ENCODE results near the gene TEK.
"Not testable (repeated sequence)": the region's sequence is repeated elsewhere in the genome, so short reads cannot be mapped to it uniquely, and the experiment has no call there.

The TEK gene

GRCh38 chr9:27108981-27109541 is at the start of gene TEK:
Gene TEK, plus strand, starts transcription at chr9:27109225. Its CDS starts 366 bp downstream, at chr9:27109591.
- no peak for DNase-seq

DNA sequence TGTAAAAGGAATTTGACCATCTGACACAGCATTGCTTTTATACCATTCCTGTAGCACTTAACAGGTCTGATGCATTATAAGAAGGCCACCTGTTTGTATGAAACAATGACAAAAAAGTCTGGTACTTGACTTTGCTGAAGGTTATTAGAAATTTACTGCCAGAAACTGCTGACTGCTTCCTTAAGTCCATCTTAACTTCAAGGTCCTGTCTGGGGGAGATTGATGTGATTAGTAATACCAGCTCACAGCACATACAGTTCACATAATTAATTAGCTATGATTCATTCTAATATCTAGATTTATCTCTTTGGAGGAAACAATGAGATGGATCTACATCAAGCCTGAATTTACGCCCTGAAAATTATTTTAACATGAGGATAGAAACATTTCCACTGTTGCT is 49.6 kb upstream of the TEK start:
- no peak for DNase-seq

GRCh38 chr9:27059907-27060306 is 49.1 kb upstream of the TEK start:
- no peak for DNase-seq

DNA sequence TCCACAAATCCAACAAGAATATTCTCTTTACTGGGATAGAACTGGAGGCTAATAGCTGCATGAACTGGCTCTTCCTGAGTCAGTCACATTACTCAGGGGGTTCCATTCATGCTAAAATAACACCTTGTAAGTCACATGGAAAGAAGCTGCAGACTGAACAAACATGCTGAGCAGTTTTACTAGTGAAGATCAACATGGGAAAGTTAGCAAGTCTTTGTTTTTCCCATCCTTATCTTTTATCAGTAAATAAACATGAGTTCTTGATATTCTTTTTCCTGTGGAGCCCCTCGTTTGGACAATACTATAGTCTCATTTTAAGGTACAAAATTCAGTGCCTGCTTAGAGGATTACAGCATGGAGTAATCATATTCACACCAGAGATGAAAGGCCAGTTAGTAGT is 43.7 kb upstream of the TEK start:
- no peak for DNase-seq

DNA sequence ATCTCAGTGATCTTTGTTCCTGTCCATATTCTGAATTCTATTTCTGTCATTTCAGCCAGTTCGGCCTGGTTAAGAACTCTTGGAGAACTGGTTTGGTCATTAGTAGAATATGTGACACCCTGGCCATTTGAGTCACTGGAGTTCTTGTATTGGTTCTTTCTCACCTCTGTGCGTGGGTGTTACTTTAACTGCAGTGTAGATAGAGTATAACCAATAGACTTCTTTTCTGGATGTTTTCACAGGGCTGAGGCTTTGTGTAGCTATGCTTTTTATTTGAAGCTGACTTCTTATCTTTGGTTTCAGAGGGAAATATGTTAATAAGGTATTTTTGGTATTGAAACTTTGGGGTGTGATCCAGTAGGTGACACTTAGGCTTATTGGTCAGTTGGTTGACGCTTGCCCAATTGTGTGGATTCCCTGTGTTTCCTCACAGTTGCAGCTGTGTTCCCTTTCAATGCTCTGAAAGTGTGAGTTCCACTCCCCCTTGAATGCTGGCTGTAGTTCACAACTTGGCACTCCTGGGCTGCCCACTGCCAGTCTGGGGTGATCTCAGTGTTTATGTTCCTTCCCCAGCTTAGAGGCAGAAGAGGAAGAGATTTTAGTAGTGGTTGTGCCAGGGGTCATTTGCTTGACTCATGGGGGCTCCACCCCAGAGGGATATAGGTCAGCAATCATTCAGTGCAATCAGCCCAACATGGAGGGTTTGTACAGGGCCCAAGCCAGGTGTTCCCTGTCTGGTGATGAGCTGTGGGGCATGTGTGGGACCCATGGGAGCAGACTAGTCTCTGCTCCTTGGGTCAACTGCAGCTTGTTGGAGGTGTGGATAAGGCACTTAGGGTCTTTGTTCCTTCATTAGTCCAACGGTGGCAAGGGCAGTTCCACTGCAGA is 34.9 kb upstream of the TEK start:
- DNase-seq = no peak

GRCh38 chr9:27078685-27079084 is 30.3 kb upstream of the TEK start:
- no peak for DNase-seq

DNA sequence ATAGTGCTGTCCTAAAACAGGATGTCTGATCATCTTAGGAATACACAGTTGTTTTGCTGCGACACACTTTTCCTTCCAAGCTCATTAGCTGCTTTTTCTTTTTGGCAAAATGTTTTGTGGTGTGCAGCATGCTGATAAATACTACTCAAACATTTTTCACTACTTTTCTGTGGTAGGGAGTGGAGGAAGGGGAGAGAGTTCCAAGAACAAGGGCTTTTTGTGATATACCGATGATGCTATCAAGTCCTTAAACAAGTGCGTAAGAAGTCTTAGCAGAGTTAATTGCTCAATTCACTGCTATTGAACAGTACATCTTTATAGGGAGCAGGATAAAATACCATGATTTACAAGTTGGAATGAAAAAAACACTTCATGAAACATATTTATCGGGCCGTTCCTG is 23.6 kb upstream of the TEK start:
- no peak for DNase-seq

DNA sequence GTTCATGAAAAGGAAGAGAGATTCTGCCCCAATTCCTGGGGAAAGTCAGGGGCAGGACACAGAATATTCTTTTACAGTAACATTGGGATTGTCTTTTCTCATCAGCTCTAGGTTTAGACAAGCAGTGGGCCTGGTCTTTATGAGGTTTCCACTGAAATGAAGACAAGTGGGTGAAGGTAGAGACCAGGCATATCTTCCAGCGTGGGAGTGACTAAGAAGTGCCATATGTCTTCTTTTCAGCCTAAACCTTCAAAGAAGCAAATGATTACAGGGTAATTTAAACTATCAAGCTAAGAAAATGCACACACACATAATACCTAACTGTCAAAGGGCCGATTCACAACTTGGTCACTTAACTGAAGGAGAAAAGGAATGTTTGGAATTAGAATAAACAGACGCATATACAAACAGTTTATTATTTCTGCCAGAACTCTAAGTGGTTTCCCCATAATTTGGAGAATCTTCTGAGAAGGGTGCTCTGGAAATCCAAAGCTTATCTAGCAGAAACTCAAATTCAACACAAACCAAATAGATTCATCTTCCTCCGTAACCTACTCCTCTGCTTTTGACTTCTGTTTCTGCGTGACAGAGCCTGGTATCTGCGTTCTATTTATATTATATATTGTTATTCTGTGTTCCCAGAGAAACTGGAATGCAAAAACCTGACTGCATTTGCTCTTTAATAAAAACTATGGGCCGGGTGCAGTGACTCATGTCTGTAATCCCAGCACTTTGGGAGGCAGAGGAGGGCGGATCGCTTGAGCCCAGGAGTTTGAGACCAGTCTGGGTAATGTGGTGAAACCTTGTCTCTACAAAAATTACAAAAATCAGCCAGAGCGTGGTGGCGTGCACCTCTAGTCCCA is 22.0 kb upstream of the TEK start:
- no peak for DNase-seq

GRCh38 chr9:27088981-27089380 is 20.0 kb upstream of the TEK start:
- no peak for DNase-seq

DNA sequence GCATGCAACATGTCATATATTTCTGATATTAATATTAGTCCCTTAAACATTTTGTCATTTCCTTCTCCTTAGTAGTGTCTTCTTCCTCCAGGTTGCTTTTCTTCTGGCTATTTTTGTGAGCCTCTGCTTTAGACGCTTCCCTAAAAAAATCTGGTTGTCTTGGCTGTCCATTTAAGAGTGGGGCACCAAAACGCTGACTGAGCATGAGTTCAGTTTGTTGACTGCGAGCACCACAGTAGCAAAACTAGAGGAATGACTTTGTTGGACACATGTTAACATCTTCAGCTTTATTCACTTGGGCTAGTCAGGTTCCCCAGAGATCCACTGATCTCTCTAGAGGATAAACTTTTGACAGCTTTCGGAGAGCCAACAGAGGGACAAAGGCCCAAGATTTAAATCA is 19.3 kb upstream of the TEK start:
- no peak for DNase-seq

- no peak for DNase-seq
Observed at GRCh38 chr9:27090231-27090630, 18.8 kb upstream of the TEK start.

GRCh38 chr9:27090711-27091110 is 18.3 kb upstream of the TEK start:
- no peak for DNase-seq

DNA sequence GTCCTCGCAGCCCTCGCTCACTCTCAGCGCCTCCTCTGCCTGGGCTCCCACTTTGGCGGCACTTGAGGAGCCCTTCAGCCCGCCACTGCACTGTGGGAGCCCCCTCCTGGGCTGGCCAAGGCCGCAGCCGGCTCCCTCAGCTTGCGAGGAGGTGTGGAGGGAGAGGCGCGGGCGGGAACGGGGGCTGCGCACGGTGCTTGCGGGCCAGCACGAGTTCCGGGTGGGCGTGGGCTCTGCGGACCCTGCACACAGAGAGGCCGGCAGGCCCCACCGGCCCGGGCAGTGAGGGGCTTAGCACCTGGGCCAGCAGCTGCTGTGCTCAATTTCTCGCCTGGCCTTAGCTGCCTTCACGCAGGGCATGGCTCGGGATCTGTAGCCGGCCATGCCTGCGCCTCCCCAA is 16.5 kb upstream of the TEK start:
- DNase-seq = not testable (repeated sequence)

DNA sequence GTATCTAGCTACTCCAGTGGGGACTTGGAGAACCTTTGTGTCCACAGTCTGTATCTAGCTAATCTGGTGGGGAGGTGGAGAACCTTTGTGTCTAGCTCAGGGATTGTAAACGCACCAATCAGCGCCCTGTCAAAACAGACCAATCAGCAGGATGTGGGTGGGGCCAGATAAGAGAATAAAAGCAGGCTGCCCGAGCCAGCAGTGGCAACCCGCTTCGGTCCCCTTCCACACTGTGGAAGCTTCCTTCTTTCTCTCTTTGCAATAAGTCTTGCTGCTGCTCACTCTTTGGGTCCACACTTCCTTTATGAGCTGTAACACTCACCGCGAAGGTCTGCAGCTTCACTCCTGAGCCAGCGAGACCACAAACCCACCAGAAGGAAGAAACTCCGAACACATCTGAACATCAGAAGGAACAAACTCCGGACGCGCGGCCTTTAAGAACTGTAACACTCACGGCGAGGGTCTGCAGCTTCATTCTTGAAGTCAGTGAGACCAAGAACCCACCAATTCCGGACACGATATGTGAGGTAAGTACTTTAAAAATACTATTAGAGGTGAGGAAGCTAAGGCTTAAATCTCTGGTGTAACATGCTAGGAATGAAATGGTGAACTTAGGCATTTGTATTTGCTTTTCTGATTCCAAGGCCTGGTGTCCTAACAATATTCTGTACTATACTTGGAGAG is 15.5 kb upstream of the TEK start:
- not testable (repeated sequence) for DNase-seq

- no peak for DNase-seq
Observed at GRCh38 chr9:27094640-27095298, 14.3 kb upstream of the TEK start.

GRCh38 chr9:27107241-27107640 is 1.8 kb upstream of the TEK start:
- no peak for DNase-seq

- no peak for DNase-seq
Observed at GRCh38 chr9:27109621-27110020, 596 bp downstream of the TEK start.

DNA sequence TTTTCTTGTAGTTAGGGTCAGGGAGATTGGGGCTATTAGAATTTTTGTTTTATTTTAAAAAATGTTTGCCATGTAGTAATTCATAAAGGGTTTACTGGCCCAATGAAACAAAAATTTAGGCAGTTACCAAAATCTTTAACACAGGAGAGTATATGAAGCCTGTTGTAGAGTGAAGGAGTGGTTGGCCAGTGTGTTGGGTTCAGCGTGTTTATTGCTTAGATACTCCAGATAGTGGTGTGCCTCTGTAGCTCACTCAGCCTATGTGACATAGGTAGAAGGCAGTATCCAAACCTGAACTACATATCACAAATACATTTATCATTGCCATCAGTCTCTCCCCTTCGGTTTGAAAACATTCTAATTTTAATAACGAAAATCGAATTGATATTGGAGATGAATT is 1.2 kb downstream of the TEK start:
- no peak for DNase-seq

DNA sequence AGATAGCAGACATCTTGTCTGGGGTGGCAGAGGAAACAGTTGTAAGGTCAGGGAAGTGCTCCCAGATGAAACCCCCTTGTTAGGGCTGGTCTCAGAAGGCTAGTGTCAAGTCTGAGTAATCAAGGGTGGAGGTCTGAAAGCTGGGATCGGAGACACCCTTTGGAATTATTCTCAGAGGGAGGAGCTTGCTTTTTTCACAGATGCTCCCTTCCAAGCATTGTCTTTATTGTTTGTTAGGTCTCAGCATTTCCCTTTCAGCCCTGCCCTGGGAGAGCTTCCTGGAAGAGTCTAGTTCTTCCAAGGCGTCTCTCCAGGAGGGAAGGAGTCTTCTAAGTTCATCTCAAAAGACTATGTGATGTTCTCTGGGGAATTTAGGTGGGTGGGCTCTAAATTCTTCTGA is 3.2 kb downstream of the TEK start:
- DNase-seq = no peak

DNA sequence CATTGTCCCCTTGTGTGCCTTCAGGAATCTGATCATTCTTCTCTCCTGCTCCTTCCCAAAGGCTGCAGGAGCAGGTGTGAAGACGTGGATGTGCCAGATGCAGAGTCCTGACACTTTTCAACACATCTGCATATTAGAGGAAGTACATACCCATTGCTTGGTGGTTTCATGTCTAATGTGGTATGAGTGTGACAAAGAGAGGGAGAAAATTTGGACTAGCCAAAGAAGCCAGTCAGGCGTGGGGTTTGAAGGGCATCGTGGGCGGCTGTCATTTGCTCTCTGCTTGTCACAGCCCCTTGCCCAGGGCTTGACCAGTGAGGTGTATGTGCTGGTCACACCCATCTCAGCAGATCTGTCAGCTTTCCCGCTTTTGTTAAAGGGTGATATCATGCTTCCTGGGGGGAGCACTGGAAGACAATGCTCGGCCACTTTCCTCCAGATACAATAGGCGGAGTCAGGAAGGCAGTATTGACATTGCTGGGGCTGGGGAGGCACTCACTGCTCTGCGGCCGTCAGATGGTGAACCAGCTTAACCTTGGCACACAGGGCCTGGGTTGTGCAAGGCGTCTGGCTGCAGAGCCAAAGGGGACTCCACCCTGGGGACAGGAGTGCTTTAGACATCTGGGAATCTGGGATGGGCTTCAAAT is 8.6 kb downstream of the TEK start:
- DNase-seq = no peak

DNA sequence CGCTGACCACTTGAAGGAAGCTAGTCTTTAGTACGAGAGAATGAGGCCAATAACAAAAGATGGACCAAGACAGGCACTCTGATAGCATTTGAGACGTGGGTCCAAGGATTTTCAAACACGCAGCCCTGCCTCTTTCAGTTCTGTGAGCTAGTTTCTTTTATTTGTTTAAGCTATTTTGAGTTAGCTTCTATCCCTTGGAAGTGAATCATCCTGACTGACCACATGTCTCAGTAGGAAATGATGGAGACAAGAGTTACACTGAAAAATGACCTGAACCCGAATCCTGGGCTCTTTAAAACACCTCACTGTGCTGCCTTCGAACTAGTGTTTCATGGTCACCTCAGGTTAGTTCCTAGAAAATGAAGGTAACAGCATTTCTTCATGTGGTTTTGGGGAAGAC is 9.9 kb downstream of the TEK start:
- DNase-seq = no peak

DNA sequence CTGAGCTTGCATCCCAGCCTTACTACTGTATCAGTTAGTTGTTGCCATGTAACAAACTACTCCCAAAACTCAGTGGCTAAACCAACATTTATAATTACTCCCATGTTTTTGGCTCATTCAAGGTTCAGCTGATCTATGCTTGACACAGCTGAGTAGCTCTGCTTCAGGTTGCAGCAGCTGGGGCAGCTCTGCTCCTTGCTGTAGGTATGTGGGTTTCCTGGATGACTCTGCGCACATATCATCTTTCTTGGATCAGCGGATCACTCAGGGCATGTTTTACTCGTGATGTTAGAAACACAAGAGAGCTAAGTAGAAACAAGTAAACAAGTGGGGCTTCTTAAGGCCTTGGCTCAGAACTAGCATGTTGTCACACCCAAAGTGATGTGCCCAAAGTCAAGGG is 15.1 kb downstream of the TEK start:
- no peak for DNase-seq

Measured in NCI-H524 treated with DMSO at 0.1 percent for 48 hours (cell line).